ENCODE data around the gene HADHA.

The HADHA gene

DNA sequence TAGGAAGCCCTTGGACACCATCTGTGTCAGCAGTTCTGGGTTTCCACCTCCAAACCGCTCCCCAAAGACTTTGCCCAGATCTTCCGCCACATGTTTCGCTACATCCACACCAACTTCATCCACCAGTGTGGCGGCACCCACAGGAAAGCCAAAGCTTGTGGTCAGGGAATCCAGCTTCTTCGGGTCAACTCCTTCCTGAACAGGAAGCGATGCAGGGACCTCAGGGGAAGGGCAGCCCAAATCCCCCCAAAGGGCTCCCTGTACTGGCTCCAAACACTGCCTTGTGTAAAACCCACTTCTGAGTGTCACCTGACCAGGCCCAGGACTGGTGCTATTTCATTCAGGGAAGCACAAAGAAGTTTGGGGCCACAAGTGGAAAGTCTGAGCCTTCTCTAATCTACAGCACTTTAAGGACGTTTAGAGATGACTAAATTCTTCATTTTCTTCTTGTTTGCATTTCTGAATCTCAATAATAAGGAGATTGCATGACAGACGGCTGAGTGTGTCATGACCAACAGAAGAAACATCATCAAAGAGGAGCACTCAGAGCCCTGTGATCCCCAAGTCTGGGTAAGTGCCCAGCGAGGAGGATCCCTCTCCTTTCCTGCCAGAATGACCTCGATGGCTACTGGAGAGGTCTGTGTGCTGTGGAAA lies 50.7 kb downstream of the HADHA start:
- no peak for DNase-seq (ENCODE audit: low read depth)

DNA sequence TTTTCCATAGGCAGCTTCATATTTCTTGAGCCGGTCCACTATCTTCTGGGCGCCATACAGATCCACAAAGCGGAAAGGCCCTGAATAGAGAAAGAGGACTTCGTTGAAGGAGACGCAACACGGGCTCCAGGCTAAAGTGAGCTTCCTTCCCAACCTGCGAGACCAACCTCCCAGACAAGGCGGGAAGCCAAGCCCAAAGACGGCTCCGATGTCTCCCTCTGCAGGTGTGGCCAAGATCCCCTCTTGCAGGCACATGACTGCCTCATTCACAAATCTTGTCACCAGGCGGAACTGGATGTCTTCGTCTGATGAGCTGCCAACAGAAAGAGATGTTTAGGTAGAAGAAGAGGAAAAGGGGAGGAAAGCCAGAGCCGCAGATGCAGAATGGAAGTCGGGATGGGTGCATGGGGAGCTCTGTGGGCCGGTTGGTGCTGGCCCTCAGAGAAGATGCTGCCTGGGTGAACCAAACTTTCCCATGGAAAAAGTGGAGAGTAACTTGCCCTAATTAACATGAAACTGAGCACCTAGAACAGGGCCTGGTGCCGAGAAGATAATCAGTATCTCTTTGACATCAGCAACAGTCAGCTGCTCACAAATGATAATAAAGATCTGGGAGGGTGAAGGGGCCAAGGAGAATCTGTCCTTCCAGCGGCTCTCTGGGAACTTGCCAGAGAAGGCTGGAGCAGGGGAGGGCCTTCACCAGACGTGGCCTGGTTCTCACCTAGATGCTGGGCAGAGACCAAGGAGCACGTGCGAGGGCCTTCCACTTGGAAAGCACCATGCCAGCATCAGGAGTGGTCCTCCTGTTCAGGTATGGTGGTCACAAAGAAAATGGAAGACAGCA lies 52.9 kb downstream of the HADHA start:
- no peak for DNase-seq (ENCODE audit: low read depth)

DNA sequence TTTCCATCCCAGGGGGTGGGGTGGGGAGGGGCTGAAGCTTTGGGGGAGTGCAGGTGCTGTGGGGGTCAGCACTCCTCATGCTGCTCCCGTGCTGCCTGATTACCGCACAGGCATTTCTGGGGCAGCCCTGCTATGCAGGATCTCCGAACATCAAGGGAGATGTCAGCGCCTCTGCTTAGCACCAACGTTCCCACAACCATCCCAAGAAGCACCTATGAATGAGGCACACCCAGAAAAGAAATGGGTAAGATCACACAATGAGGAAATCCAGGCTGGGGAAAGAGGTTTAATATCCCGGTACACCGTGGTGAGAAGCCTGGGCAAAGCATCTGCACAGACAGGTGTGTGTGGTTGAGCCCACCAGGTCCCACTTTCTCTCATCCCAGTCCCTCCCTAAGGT lies 54.1 kb downstream of the HADHA start:
- no peak for DNase-seq (ENCODE audit: low read depth)

DNA sequence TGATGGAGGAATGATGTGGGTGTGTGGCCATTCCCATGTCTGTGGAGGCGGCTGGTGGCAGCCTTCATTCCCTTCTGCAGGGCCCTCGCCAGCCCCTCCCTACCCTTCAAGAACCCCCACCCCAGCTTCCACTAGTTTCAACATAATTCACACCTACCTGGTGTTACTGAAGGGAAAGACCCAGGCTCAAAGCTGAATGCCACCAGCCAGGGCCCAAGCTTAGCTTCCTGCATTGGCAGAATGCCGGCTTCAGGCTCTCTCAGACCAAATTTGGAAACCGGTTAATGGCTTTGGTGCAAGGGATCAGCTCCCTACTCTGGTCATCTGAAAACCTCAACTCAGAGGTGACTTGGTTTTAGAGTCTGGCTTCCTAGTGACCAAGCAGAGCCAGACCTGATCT lies 54.7 kb downstream of the HADHA start:
- DNase-seq (ENCODE audit: low read depth): no peak

DNA sequence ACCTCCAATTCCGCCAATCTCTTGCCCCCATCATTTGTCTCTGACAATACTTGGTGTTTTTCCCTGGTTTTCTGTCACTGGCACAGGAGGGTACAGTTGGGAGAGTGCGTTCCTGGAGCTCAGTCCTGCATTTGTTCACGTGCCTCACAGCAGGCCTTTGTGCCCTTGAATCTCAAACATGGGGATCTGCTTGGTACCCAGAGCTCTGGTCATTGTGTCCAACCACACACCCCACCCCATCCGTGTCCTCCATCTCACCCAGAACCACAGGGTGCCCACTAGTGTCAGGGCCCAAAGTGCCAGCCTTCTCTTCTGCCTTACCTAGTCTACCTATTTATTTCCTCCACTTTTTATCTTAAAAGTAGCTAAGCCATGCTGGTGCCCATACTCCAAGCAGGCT lies 55.3 kb downstream of the HADHA start:
- no peak for DNase-seq (ENCODE audit: low read depth)

DNA sequence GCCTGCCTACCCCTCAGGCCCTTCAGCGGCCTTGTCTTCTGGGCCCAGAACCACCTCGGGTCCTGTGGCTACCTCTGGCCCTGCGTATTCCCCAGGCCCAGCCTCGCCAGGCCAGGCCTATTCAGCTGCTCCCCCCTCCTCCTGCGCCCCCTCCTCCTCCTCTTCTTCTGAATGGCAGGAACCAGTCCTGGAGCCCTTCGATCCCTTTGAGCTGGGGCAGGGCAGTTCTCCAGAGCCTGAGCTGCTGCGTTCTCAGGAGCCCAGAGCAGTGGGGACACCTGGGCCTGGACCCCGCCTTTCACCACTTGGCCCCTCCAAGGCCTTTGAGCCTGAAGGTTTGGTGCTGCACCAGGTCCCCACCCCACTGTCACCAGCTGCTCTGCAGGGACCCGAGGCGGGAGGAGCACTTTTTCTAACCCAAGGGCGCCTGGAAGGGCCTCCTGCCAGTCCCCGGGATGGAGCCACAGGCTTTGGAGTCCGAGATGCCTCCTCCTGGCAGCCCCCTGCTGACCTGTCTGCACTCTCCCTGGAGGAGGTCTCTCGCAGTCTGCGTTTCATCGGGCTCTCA lies 56.8 kb downstream of the HADHA start:
- DNase-seq (ENCODE audit: low read depth): no peak

DNA sequence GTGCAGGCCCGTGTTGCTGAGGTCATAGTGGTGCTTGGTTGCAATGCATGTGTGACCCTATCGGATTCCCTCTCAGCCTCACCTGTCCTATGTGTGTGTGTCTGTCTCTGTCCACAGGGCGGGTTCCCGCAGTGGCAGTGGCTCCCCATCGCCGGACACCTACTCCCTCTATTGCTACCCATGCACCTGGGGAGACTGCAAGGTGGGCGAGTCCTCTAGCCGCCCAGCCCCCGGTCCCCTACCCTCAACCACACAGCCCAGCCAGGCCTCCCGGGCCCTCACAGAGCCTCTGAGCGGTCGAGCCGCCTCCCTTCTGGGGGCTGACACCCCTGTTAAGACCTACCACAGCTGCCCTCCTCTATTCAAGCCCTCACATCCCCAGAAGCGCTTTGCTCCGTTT lies 57.3 kb downstream of the HADHA start:
- DNase-seq (ENCODE audit: low read depth): no peak

DNA sequence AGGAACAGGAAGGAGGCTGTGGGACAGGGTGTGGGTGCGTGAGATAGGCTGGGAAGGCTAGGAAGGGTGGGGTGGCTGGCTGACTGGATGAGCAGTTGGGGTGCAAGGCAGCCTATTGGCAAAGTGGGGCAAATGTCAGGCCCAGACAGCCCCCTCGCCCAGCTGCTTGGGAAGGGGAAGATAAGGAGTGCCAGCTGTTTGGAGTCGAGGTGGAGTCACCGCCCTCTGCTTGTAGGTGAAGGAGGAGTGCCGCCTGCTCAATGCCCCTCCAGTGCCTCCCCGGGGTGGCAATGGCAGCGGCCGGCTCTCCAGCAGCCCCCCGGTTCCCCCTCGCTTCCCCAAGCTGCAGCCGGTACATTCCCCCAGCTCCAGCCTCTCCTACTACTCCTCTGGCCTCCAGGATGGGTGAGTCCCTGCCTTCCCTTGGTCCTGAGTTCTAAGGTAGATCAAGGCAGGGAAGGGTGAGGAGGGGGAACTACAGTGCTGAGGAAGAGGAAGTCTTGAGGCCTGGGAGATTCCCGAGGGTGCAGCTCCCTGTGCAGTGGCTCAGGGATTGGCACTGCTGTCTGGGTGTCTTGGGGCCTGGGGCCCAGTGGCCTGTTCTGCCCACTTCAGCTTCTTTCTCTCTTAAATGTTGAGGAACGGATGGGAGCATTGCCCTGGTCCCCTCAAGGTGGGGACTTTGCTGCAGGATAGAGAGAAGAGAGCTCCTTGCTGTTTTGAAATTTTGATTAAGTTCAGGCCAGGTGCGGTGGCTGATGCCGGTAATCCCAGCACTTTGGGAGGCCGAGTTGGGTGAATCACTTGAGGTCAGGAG lies 58.3 kb downstream of the HADHA start:
- DNase-seq (ENCODE audit: low read depth): no peak

DNA sequence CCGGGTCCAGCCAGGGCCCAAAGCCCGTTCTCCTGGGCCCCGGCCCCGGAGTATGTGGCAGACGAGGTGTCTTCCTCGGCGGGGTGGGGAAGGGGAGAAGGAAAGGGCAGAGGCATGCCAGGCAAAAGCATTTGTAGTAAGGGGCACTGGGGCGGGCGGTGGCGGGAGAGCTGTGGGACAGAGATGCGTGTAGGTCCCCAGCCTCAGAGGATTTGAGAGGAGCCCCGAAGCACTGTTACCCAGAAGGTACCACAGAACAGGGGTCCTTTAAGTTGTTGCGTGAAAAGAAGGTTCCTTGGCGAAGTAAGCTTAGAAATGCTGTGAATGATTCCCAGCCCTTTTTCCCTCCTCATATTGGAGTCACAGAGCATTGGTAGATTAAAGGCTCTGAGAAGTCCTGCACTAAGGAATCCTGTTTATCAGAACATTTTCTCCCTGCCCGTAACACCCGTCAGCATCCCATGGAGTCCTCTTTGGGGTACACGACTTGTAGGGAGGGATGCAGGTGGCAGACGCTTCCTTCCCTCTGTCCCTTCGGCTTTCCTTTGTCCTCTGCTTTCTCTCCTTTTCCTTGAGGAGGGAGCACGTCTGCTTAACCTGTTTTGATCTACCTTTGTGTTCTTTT lies 59.0 kb downstream of the HADHA start:
- no peak for DNase-seq (ENCODE audit: low read depth)

DNA sequence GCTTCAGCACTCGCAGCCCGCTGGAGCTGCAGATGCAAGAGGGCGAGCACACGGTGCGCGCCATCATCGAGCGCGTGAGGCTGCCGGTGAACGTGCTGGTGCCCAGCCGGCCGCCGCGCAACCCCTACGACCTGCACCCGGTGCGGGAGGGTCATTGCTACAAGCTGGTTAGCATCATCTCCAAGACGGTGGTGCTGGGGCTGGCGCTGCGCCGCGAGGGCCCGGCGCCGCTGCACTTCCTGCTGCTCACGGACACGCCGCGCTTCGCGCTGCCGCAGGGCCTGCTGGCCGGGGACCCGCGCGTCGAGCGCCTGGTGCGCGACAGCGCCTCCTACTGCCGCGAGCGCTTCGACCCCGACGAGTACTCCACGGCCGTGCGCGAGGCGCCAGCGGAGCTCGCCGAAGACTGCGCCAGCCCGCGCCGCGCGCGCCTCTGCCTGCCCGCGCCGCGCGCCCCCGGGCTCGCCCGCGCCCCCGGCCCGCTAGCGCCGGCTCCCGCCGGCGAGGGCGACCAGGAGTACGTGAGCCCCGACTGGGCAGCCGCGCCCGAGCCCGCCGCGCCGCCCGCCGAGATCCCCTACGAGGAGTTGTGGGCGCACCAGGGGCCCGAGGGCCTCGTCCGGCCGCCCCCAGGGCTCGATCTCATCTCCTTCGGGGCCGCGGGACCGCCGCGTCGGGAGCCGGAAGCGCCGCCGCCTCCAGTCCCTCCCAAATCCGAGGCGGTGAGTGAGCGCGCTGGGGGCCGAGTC lies 59.7 kb downstream of the HADHA start:
- DNase-seq (ENCODE audit: low read depth): peak; percentile 84

DNA sequence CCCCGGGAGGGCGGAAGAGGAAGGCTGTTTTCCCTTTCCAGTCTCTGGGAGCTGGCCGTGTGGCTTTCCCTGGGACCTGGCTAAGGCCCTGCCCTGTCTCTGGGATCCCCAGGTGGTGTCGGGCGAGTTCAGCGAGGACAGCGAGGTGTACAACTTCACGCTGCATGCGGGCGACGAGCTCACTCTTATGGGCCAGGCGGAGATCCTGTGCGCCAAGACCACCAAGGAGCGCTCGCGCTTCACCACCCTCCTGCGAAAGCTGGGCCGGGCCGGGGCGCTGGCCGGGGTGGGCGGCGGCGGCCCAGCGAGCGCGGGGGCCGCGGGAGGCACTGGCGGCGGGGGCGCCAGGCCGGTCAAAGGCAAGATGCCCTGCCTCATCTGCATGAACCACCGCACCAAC lies 60.3 kb downstream of the HADHA start:
- no peak for DNase-seq (ENCODE audit: low read depth)

DNA sequence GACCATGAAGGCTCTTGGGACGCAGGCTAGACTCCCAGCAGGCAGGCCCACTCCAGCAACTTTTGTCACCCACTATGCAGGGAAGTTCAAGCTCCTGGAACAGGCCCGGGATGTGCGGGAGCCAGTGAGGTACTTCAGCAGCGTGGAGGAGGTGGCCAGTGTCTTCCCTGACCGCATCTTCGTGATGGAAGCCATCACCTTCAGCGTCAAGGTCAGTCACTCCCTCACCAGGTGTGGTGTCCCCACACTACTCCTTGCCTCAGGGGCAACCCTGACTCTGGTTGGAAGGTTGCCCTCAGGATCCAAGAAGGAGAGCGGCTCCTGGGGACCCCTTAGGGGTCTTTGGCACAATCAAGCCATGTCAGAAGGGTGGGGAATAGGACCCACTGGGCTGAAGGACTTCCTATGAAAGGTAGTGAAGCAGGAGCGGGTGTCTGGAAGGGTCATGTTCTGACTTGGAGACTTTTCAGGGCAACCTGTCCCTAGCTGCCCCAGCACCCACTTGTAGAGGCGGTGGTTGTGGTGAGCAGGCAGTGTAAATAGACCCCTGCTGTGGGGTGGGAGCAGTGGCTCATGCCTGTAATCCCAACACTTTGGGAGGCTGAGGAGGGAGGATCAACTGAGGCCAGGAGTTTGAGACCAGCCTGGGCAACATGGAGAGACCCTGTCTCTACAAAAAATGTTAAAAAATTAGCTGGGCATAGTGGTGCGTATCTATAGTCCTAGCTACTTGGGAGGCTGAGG lies 61.4 kb downstream of the HADHA start:
- DNase-seq (ENCODE audit: low read depth): no peak

DNA sequence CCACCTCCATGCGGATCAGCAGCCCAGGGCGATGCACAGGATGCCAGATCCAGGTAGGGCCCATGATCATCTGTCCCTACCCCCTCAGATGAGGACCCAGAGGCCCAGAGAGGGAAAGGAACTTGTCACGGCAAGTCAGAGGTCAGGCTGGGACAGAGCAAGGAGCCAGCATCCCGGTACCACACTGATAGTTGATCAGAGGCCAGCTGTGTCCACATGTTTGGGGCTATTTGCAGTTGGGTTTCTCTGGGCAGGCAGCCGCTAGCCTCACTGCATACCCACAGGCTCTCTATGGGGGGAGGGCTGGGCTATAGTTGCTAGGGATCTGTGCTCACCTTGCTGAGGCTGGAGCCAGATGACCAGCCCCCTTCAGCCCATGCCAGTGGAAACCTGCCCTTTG lies 62.0 kb downstream of the HADHA start:
- DNase-seq (ENCODE audit: low read depth): no peak

DNA sequence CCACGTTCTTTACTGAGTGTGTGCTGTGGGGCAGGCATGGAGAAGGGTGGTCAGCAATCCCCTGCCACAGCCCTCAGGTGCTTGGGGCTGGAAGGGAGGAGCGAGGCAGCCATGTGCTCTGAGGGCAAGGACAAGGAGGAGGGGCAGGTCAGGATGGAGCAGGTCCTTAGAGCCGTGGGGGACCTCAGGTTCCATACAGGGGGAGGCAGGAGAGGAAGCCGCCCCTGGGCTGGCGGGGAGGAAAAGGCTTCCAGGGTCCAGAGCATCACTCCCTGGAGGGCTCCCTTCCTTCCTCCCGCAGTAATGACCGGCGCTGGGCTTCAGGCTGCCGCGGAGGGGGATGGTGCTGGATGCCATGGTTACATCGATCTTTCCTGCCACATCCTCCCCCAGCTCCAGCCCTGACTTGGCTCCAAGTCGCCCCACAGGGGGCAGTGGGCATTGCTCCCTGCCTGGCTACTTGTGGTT lies 65.0 kb downstream of the HADHA start:
- DNase-seq (ENCODE audit: low read depth): no peak

DNA sequence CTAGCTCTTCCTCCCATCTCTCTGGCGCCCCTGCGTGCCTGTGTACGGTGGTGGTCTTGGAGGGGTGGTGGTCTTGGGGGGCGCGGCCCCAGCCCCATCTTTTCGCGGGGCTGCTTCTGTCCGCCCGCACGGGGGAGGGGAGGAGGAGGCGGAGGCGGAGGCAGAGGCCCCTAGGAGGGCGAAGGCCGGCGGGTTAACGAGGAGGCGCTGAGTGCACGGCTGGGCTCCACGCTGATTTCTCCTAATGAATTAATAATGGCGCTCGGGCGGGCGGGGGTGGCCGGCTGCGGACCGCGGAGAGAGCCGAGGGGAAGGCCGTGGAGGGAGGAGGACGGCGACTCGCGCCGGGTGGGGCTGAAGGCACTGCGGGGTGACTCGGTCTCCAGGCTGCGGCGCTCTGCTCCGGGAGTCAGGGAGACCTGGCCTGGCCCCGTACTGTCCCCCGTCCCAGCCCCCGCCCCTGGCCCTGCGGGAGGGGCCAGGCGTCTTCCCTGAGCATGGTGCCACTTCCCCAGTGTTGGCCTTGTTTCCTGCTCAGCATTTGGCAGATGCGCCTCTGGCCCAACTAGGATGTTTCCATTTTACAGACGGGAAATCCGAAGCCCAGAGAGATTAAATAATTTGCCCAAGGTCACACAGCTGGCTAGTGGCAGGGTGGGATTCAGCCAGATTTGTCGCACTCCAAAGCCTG lies 65.5 kb downstream of the HADHA start:
- no peak for DNase-seq (ENCODE audit: low read depth)

DNA sequence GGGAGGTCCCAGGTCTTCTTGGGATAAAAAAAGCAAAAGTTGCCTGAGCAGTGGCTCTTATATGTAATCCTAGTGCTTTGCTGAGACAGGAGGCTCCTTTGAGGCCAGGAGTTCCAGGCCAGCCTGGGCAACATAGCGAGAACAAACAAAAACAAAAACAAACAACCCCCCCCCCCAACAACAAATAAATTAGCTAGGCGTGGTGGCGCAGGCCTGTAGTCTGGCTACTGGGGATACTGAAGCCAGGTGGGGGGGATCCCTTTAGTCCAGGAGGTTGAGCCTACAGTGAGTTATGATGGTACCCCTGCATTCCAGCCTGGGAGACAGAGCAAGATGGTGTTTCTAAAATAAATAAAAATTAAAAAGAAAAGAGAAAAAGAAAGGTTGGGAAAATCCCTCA lies 66.2 kb downstream of the HADHA start:
- no peak for DNase-seq (ENCODE audit: low read depth)

DNA sequence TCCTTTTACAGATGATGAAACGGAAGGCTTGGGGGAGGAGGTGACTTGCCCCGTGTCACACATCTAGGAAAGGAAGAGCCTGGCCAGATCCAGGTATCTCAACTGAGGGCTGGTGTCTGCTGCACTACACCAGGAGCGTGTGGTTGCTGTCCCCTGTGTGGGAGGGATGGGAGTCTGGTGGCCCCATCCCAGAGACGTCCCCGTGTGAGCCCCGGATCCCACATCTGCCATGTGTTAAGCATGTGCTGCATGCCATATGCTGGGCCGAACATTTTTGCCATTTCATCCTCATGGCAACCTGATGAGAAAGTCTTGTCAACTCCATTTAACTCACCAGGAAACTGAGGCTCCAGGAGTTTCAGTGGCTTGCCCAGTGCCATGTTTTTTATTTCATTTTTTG lies 67.3 kb downstream of the HADHA start:
- DNase-seq (ENCODE audit: low read depth): no peak

DNA sequence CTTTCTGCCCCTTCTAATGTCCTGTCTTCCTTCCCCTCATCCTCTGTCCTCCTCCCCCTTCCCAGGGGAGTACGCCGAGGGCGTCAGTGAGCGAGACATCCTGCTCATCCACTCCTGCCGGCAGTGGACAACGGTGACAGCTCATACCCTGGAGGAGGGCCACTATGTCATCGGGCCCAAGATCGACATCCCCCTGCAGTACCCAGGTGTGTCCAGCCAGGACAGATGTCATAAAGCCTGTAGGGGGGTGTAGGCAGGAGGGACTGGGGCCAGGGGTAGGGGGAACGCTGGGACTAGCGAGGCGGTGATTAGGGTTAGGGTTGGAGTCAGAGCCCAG lies 68.2 kb downstream of the HADHA start:
- no peak for DNase-seq (ENCODE audit: low read depth)

DNA sequence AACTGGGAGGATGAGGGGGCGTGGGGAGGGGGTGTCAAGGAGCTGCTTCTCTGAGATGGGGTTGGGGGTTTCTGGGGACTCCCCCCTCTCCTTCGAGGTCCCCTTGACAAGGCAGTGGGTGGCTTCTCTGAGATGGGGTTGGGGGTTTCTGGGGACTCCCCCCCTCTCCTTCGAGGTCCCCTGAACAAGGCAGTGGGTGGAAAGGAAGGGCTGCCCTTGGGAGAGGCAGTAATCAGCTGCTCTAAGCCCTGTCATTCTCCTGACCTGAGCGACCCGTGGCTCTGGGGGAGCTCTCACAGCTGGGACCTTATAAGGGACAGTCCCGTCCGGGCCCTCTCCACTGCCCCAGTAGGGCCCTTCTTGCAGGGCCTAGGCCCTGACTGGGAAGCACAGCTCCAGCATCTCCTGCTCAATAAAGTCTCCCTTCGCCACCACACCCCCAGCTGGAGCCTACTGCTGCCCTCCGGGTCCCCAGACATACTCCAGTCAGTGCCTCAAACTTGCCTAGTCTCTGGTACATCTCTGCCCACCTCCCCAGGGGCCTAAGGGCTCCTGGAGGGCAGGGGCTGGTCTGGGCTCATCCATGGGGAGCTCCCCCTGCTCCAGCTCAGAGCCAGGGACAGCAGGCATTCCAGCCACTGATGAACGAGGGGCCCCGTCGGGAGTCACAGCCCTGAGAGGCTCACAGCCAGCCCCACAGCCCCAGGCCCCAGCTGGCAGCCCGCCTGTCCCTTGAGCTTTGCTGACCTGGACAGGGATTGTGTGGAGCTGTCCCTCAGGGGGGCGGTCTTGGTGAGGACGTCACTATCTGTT lies 68.8 kb downstream of the HADHA start:
- DNase-seq (ENCODE audit: low read depth): no peak
